ENCODE data around the gene POLR3C.
"Not testable (repeated sequence)": the region's sequence is repeated elsewhere in the genome, so short reads cannot be mapped to it uniquely, and the experiment has no call there.

The POLR3C gene

GRCh38 chr1:145824499-145824842, 471 bp downstream of the POLR3C start:
- no peak for DNase-seq

GRCh38 chr1:145826030-145826429, 2.0 kb downstream of the POLR3C start:
- no peak for DNase-seq

DNA sequence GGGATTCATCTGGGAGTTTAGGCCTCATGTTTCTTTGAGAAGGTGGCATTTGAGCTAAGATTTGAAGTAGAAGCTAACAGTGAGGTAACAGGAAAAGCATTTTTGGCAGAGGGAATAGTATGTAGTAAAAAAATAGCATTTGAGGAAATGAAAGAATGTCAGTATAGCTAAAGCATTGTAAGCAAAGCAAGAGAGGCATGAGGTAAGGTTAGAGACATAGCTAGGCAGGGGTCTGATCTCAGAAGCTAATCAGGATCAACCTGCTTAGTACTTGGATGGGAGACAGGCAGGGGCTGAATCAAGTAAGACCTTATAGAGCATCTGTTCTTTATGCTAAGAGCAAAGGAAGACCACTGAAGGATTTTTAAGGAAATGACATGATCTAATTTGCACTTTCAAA, 4.0 kb downstream of the POLR3C start:
- no peak for DNase-seq

DNA sequence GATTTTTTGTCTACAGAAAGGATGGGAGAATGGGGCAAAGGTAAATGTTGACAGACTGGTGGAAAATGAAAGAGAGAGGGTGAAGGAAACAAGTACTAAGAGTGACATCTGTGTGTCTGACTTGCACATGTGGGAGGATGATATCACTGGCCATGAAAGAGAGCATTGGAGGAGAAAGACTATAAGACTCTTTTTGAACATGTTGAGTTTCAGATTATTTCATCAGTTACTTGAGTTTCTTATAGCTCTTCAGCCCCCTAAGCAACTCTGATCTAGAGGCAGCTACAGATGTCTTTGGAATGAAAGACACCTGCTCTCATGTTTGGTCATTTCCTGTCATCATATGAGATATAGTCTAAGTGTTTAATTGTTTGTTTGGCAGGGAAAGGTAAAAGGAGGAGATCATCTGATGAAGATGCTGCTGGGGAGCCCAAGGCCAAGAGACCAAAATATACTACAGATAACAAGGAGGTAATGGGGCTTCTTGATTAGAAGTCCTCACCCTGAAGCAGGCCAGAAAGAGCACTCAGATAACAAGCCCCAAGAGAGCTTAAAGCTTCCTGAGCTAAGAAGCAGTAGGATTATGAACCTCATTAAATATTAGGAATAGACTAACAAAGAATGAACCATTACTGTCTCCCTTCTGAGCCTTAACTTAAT, 4.5 kb downstream of the POLR3C start:
- no peak for DNase-seq

GRCh38 chr1:145830810-145831209, 6.8 kb downstream of the POLR3C start:
- not testable (repeated sequence) for DNase-seq

- no peak for DNase-seq
Observed at GRCh38 chr1:145837656-145838055, 13.7 kb downstream of the POLR3C start.

DNA sequence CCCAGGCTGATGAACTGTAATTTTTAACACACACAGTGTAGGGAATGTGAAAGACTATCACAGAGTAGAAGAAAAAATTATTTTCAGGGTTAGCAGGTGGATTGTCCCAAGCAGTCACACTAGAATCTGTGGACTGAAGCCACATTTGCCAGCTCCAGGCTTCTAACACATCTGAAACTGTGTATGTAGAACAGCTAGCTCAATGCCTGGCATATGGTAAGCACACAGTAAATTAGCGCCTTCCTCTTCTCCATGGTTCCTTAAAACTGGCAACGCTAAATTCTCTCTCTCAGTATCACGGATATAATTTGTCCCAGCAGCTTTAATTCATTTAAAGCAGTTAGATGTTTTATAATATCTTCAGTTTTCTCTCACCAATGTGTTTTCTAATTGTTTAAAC, 19.0 kb downstream of the POLR3C start:
- no peak for DNase-seq

DNA sequence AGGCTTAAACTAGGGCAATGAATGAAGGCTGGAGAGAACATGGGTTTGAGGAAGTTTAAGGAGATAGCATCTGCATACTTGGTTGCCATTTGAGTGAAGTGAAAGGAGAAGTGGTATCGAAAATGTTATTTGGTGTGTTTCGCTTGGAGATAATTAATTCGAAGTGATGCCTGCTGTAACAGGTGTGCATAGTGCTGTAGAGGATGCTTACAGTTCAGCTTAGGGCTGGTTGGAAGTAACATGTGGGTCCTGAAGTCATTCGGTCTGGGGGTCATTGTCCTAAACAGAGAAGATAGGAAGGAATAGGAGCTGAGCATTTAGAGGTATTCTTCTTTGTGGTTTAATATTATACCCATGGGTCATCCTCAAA, 21.1 kb downstream of the POLR3C start:
- no peak for DNase-seq

DNA sequence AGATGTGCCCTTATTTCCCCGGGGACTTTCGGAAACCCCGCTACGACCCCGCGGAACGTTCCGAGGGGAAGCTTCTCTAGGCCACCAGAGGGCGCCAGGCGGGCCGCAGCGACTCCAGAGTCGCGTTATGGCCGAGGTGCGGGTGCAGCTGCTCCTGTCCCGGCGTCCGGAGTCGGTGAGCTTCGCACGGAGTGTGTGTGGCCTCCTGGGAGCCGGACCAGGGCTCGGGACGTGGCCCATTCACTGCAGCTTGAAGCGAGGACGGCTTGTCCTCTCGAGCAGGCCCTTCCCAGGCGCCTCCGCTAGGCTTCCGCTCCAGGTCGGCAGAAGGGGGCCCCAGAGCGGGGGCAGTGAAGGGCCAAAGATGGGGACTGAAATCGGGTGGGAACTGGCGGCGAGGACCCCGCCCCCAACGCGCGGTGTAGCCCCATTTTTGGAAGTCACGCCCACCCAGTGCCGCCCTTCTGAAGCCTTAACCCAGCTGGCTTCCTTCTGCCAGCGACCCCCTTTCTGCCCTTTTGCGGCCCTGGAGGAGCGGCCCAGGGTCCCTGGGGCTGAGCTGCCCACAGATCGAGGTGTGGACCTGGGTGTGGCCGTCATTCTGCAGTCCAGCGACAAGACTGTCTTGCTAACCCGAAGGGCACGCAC, 21.6 kb downstream of the POLR3C start, which contains the start of gene NUDT17:
NUDT17 (plus strand) TSS at position 117 of the 648 bp plus-strand sequence; CDS start at position 128, 11 bp downstream.
- peak; percentile 81 to 83 for DNase-seq

DNA sequence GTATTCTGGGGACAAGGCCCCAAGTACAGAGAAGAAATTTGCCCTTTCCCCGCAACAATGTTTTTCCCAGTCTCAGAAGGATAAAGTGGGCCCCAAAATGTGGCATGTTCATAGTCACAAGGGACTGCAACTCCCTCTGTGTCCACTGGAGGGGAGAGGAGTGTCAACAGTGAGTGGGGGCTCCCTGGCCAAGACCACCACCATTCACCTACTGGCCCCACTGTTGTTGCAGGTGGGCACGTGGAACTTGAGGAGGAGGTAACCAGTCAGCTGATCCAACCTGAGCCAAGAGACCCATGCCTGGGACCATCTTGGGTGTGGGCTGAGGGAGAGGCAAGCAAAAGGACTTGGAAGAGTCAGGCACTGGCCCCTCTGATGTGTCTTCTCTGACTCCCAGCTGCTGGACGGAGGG, 22.2 kb downstream of the POLR3C start:
- DNase-seq = peak; percentile 23 to 39

GRCh38 chr1:145847827-145848226, 23.8 kb downstream of the POLR3C start:
- no peak for DNase-seq

DNA sequence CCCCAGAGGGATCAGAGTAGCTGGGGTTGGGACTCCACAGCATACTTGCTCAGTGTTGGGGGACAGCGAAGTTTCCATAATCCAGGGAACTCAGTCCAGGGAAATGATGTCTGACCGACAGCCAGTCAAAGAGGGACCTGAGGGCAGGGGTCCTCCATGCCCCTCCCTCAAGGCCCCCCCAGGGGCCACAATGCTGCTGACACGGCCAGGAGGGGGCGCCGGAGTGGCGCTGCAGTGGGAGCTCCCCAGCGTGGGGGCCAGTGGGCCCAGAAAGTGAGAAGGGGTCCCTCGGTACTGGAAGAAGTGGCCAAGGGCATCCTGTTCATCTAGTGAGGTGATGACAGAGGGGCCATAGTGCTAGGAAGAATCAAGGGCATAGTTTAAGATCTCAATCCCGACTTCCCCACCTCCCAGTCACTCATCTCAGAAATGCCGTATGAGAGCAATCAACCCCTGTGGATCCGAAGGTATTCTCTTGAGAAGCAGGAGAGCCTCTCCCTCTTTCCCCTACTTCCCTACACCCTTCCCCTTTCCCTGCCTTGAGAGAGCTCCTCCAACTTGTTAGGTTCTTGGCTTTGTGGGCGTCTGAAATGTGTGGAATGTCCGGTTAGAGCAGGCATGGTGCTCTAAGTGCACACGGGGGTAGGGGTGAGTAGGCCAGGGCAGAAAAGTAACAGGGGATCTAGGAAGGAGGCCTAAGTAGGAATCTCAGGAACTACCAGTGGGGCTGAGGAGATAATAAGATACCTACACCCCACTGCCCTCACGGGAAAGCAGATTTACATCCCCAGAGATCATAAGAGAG, 25.6 kb downstream of the POLR3C start:
- no peak for DNase-seq

- no peak for DNase-seq
Observed at GRCh38 chr1:145855426-145855948, 31.5 kb downstream of the POLR3C start.

DNA sequence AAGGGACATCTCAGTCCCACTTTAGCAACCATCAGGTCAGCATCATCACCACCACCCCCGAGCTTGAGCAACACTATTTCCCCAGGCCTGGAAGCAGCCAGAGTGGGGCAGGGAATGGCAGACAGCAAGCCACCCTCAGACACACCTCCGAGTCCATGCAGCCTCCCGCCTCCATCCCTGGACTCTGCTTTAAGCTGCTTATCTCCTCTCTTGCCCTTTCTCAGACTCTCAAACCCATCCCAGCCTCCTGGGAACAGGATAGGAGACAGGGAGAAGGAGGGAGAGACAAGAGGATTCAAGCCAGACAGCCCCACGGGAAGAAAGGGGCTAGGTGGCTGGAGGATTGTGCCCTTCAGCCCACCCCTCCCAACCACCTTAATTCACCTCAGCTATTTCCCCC, 33.2 kb downstream of the POLR3C start:
- no peak for DNase-seq

GRCh38 chr1:145858238-145858900, 34.4 kb downstream of the POLR3C start:
- peak; percentile 60 to 70 for DNase-seq

DNA sequence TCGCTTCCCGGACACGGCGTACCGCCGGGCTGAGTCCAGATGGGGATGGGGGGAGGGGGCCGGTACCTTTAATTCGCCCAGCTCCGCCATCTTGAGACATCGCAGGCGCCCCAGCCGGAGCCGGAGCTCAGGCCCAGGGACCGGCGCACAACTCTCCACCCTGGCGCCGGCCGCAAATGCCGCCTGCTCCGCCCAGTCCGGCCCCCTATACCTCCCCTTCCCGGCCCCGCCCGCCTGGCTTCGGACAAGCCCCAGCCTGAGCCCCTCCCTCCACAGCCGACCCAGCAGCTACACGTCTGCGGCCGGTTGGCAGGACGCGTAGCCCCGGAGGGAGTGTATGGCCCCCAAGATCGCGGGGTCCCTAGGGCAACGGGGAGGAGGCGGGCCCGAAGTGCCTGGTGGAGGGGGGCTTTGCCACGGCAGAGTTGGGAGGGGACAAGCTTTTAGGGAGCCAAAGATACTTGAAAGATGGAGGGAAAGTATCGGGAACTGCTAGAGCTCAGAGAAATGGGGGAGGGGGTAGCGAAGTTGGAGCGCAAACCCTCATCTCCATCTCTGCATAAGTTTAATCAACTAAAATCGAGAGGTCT, 35.0 kb downstream of the POLR3C start, which contains the start of gene PIAS3:
PIAS3 (minus strand) TSS at position 181 of the 590 bp plus-strand sequence; CDS start at position 90, 91 bp downstream.
- peak; percentile 90 to 93 for DNase-seq

- peak; percentile 86 to 89 for DNase-seq
Observed at GRCh38 chr1:145859491-145860023, 35.6 kb downstream of the POLR3C start.

DNA sequence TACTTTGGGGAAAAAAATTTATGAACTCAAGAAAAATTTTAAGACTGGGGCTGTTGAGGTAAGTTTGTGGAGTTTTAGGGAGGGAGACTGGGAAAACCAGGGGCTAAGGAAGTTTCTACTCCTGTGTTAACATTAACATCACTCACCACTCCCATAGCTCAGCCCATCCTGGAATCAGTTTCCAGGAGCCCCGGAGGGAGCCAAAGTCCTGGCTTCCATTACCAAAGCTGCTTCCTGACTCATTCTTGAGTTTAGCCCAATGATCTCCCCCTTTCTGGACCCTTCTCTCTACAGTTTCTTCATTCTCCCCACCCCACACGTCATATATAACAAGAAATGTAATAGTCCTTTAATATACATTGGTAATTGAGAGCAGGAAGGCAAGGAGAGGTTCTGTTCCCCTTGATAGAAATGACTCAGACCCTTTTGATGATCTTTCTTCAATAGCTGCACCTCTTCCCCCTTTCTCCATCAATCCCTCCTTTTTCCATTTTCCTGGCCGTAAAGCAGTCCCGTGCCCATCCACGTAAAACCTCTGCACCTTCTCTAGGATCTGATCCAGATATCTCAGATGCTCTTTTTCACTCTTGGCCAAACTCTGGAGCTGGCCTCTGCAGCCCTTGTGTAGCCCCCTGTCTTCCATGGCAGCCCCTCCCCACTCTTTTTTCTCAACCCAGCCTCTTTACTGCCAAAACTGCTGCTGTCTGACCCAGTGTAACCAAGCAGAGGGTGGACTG, 39.5 kb downstream of the POLR3C start:
- DNase-seq = no peak

- no peak for DNase-seq
Observed at GRCh38 chr1:145868232-145868631, 44.2 kb downstream of the POLR3C start.

DNA sequence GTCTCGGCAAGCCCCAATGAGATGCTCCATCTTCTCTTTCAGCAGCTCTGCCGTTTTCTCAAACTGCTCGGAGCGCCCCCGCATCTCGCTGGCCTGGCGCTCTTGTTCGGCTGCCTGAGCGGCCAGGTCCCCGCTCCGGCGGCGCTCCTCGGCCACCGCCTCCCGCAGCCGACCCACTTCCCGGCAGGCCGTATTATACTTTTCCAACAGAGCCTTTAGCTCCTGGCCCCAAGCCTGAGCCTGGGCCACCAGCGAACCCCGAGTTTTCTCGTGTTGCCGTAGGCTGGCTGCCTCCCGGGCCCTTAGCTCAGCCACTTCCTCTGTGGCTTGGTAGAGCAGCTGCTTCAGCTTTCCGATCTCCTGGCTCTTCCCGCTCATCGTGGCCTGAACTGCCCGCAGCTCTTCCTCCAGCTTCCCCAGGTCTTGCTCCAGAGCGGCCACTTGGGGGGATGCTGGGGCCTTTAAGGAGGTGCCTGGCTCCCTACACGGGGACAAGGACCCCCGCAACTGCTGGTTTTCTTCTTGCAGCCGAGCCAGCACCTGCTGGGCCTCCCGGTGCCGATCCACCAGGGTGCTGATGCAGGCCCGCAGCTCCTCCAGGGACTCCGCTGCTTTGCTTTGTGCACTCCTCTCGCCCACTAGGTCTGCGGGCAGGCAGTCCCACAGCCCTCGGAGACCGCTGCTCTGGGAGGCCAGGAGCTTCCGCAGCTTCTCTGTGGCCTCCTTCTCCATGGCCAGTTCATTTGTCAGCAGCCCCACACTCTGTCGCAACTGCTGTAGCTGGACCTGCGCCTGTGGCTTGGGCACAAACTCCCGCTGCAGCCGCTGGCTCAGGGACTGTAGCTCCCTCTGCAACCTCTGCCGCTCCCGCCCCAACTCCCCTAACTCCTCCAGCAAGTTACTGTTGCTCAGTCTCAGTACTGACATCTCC, 48.3 kb downstream of the POLR3C start:
- peak; percentile 43 to 55 for DNase-seq
